Mammary epithelial cell (primary cell): Measurements from ENCODE around the gene TRIM8.

Source experiments
- CTCF ChIP-seq, 2 donors: IDR thresholded peaks in 1 of 2; conservative IDR thresholded peaks in 1 of 2; 2 replicates each; pipeline ENCODE4 v1.5.1; 2011 to 2012; ENCODE audit warnings: inconsistent platforms in 2 of 2, low read length in 2 of 2, mild to moderate bottlenecking in 2 of 2, control low read depth in 1 of 2, low read depth in 1 of 2; ENCODE audit not compliant: insufficient read depth in 1 of 2; ENCODE audit errors: extremely low read depth in 1 of 2
- EZH2 ChIP-seq: IDR thresholded peaks from 2 replicates; pipeline ENCODE4 v1.6.1; 2012; ENCODE audit warnings: low read length, inconsistent platforms, borderline replicate concordance

GRCh38 chr10:102643336-102644065 lies 778 bp upstream of the TRIM8 start:
- no peak for TF ChIP-seq CTCF (conservative IDR thresholded peaks at IDR 0.05 in 1 of 2, IDR thresholded peaks at IDR 0.05 in 1 of 2; ENCODE audit: extremely low read depth in 1 of 2, insufficient read depth in 1 of 2, low read depth in 1 of 2, low read length in 2 of 2)
- no peak for TF ChIP-seq EZH2
